ENCODE measurements around the gene ICAM4. TPM values are rescaled to one million over a fixed set of nuclear protein-coding genes. Genes with fewer than 3 reads are reported as not detected.
"Not testable (repeated sequence)": the region's sequence is repeated elsewhere in the genome, so short reads cannot be mapped to it uniquely, and the experiment has no call there.

The ICAM4 gene
- total RNA-seq, 1 donor from 2014 or later = 1.8 TPM

GRCh38 chr19:10336725-10337124 lies 50.0 kb downstream of the ICAM4 start:
- not testable (repeated sequence) for DNase-seq (ENCODE audit: extremely low read depth, low read depth, low spot score)

Other genes starting within 250 kb of the ICAM4 start
- 51.5 and 55.7 TPM in 2 replicates for gene SHFL, start 200.6 kb upstream of the ICAM4 start, total RNA-seq
- gene ANGPTL6, start 184.3 kb upstream of the ICAM4 start, total RNA-seq = 0.29 and 1.4 TPM in 2 replicates
- gene PPAN, start 180.6 kb upstream of the ICAM4 start, total RNA-seq = 31.2 and 39.6 TPM in 2 replicates
- 4.1 and 11.1 TPM in 2 replicates for gene P2RY11, start 175.3 kb upstream of the ICAM4 start, total RNA-seq
- 235 and 275 TPM in 2 replicates for gene EIF3G, start 167.1 kb upstream of the ICAM4 start, total RNA-seq
- gene DNMT1, start 92.0 kb upstream of the ICAM4 start, total RNA-seq = 40.0 and 83.9 TPM in 2 replicates
- gene S1PR2, start 55.6 kb upstream of the ICAM4 start, total RNA-seq = 1.8 and 3.4 TPM in 2 replicates
- 68.0 and 68.1 TPM in 2 replicates for gene MRPL4, start 34.7 kb upstream of the ICAM4 start, total RNA-seq
- gene ICAM1, start 15.8 kb upstream of the ICAM4 start, total RNA-seq = 139 and 564 TPM in 2 replicates
- 0.06 TPM in 1 of 2 replicates, not detected in the other for gene ICAM5, start 3.0 kb downstream of the ICAM4 start, total RNA-seq
- 0.39 and 1.3 TPM in 2 replicates for gene ZGLP1, start 22.9 kb downstream of the ICAM4 start, total RNA-seq
- gene FDX2, start 29.1 kb downstream of the ICAM4 start, total RNA-seq = 19.0 and 20.8 TPM in 2 replicates
- 37.4 and 68.2 TPM in 2 replicates for gene RAVER1, start 46.6 kb downstream of the ICAM4 start, total RNA-seq
- gene ICAM3, start 52.7 kb downstream of the ICAM4 start, total RNA-seq = 9.3 and 11.3 TPM in 2 replicates
- 83.1 and 178 TPM in 2 replicates for gene TYK2, start 93.6 kb downstream of the ICAM4 start, total RNA-seq
- 276 and 332 TPM in 2 replicates for gene CDC37, start 116.6 kb downstream of the ICAM4 start, total RNA-seq
- gene PDE4A, start 133.6 kb downstream of the ICAM4 start, total RNA-seq = 4.8 and 5.3 TPM in 2 replicates
- gene KEAP1, start 216.4 kb downstream of the ICAM4 start, total RNA-seq = 69.9 and 70.4 TPM in 2 replicates
- 0.88 TPM in 1 of 2 replicates, not detected in the other for gene S1PR5, start 230.5 kb downstream of the ICAM4 start, total RNA-seq